ENCODE results near the gene CCDC81. TPM values are rescaled to one million over a fixed set of nuclear protein-coding genes. Genes with fewer than 3 reads are reported as not detected.

The CCDC81 gene
- polyA plus RNA-seq, 2 of the 4 experiments (the other 2 are of a cell fraction) = 0.30 to 0.71 TPM

GRCh38 chr11:86369668-86370067 is 5.0 kb upstream of the CCDC81 start:
- H3K4me1 ChIP-seq = no peaks in the 10 kb centered on the region
- H3K27ac ChIP-seq = no peak overlapping the region
- peak in 1 of 2 experiments; percentile 36; a peak in 1 of 4 replicates for TF ChIP-seq CEBPB (IDR thresholded peaks at IDR 0.05)
- TF ChIP-seq HOXB13 (CRISPR knock-in tag; IDR thresholded peaks at IDR 0.05; ENCODE audit: low read depth) = no peak
- WGBS (ENCODE audit: missing lambda C conversion rate) = 87% methylated on average over 7 of the region's 7 CpGs
- ATAC-seq (no peak), FAIRE-seq (no peak), DNase-seq (ENCODE audit: low read depth in 1 of 2, low spot score in 1 of 2) (no peak)
- H3K4me2 ChIP-seq = no peak overlapping the region
- H3K4me3 ChIP-seq = no peak overlapping the region
- CTCF ChIA-PET = interaction anchor here (1.0 to 2.9 kb wide), 2 partner anchors 9 to 501 kb away, joined by 4 to 17 read pairs; no protein-coding TSS in a partner anchor
- no peaks in the 10 kb centered on the region for H3K9me3 ChIP-seq
- POLR2A ChIA-PET = no interaction called here

GRCh38 chr11:86370171-86370570 is 4.5 kb upstream of the CCDC81 start:
- FAIRE-seq (no peak), ATAC-seq (no peak), DNase-seq (ENCODE audit: low read depth in 1 of 2, low spot score in 1 of 2) (no peak)
- CTCF ChIA-PET = interaction anchor here (2.9 kb wide), 1 partner anchor 10 kb away, joined by 17 read pairs; no protein-coding TSS in a partner anchor
- Histone ChIP-seq H3K4me1 (no peaks in the 10 kb centered on the region), H3K4me3 (no peak overlapping the region), H3K4me2 (no peak overlapping the region), H3K27ac (no peak overlapping the region), H3K9me3 (no peaks in the 10 kb centered on the region)
- TF ChIP-seq ELK1 (IDR thresholded peaks at IDR 0.05; ENCODE audit: low read depth, low read length) (no peak), FOXS1 (CRISPR knock-in tag; IDR thresholded peaks at IDR 0.05) (no peak), HOXB5 (CRISPR knock-in tag; IDR thresholded peaks at IDR 0.05) (no peak), RFX5 (IDR thresholded peaks at IDR 0.05) (no peak), CEBPB (IDR thresholded peaks at IDR 0.05) (no peak), ESRRA (IDR thresholded peaks at IDR 0.05; ENCODE audit: borderline replicate concordance, low read length) (no peak), RAD21 (conservative IDR thresholded peaks at IDR 0.05 in 1 of 2, IDR thresholded peaks at IDR 0.05 in 1 of 2) (no peak)
- POLR2A ChIA-PET = no interaction called here
- WGBS (ENCODE audit: missing lambda C conversion rate) = 71% methylated on average over 4 of the region's 4 CpGs

GRCh38 chr11:86370922-86371594 is 3.6 kb upstream of the CCDC81 start:
- CTCF ChIA-PET = interaction anchor here (2.9 kb wide), 1 partner anchor 11 kb away, joined by 17 read pairs; no protein-coding TSS in a partner anchor
- Histone ChIP-seq H3K4me2 (no peak overlapping the region), H3K9me3 (no peaks in the 10 kb centered on the region), H3K27ac (no peak overlapping the region), H3K4me3 (no peak overlapping the region), H3K4me1 (no peaks in the 10 kb centered on the region)
- no peak for FAIRE-seq
- POLR2A ChIA-PET = no interaction called here
- WGBS (ENCODE audit: missing lambda C conversion rate) = 68% methylated on average over 6 of the region's 6 CpGs
- TF ChIP-seq MAFK (IDR thresholded peaks at IDR 0.05; ENCODE audit: partially characterized antibody) = peak; percentile 76
- no peak for TF ChIP-seq CEBPB (IDR thresholded peaks at IDR 0.05)
- DNase-seq (ENCODE audit: low read depth in 1 of 2, low spot score in 1 of 2) = peak in 1 of 2 experiments; percentile 22
- no peak for ATAC-seq

- TF ChIP-seq REST (IDR thresholded peaks at IDR 0.05) (no peak), CEBPB (IDR thresholded peaks at IDR 0.05) (no peak)
- ChIA-PET CTCF (interaction anchor here (4.2 kb wide), 1 partner anchor 10 kb away, joined by 18 read pairs; no protein-coding TSS in a partner anchor), POLR2A (no interaction called here)
- DNase-seq (ENCODE audit: low read depth in 1 of 2, low spot score in 1 of 2) = no peak
- ATAC-seq = no peak
- no peak overlapping the region for H3K4me2 ChIP-seq
- no peaks in the 10 kb centered on the region for H3K4me1 ChIP-seq
- H3K27ac ChIP-seq = no peak overlapping the region
- no peak overlapping the region for H3K4me3 ChIP-seq
- H3K9me3 ChIP-seq = no peaks in the 10 kb centered on the region
- WGBS (ENCODE audit: missing lambda C conversion rate) = 100% methylated on average over 1 of the region's 1 CpG
- no peak for FAIRE-seq
Measured at GRCh38 chr11:86372041-86372440, 2.6 kb upstream of the CCDC81 start.
